Keratinocyte (primary cell): ENCODE measurements around the gene AFAP1L2. TPM values are rescaled to one million over a fixed set of nuclear protein-coding genes. Genes with fewer than 3 reads are reported as not detected.
A peak's percentile ranks its signal among the peaks of the same experiment; 100 is the strongest.

Source experiments
- DNase-seq: peaks from one replicate; pipeline ENCODE4 v3.0.0-alpha.2; 2011; ENCODE audit warnings: low read depth, missing footprints, low spot score
- FAIRE-seq: peaks from 2 replicates; lab custom pipeline; 2011; peaks lifted over from hg19 to GRCh38; lab: Jason Lieb, UNC
- H2AFZ ChIP-seq: 2 replicates; pipeline ENCODE4 v1.6.0; 2012; ENCODE audit warnings: low read length, control low read depth, inconsistent platforms; ENCODE audit not compliant: control insufficient read depth
- H3K27ac ChIP-seq: 2 replicates; pipeline ENCODE4 v1.5.1; 2011; ENCODE audit warnings: low read length; ENCODE audit not compliant: control insufficient read depth, insufficient read depth
- H3K27me3 ChIP-seq: 3 replicates; pipeline ENCODE4 v1.6.0; 2011; ENCODE audit warnings: low read length; ENCODE audit not compliant: control insufficient read depth, insufficient read depth; ENCODE audit errors: extremely low read depth
- H3K36me3 ChIP-seq, 2 experiments: 2 replicates in 1 of 2; 3 replicates in 1 of 2; pipeline ENCODE4 v1.5.1; 2011; ENCODE audit warnings: low read length in 2 of 2, mild to moderate bottlenecking in 1 of 2; ENCODE audit not compliant: control insufficient read depth in 2 of 2, insufficient read depth in 2 of 2; ENCODE audit errors: extremely low read depth in 1 of 2
- H3K4me1 ChIP-seq: 3 replicates; pipeline ENCODE4 v1.5.1; 2011; ENCODE audit warnings: low read length; ENCODE audit not compliant: control insufficient read depth, insufficient read depth; ENCODE audit errors: extremely low read depth
- H3K4me2 ChIP-seq: 3 replicates; pipeline ENCODE4 v1.6.0; 2011; ENCODE audit warnings: low read depth, low read length; ENCODE audit not compliant: control insufficient read depth, insufficient read depth; ENCODE audit errors: extremely low read depth
- H3K4me3 ChIP-seq, 3 experiments: fragments of 200-600 bp in 1 of 3; sonication (generic) in 1 of 3; 2 replicates in 2 of 3; 3 replicates in 1 of 3; pipeline ENCODE4 v1.5.1; 2011 to 2016; ENCODE audit warnings: low read length in 3 of 3, mild to moderate bottlenecking in 3 of 3, control low read depth in 2 of 3, inconsistent platforms in 1 of 3, low read depth in 1 of 3, mixed read lengths in 1 of 3, mixed run types in 1 of 3, moderate library complexity in 1 of 3; ENCODE audit not compliant: control insufficient read depth in 2 of 3, insufficient read depth in 2 of 3; ENCODE audit errors: extremely low read depth in 1 of 3
- H3K79me2 ChIP-seq: 2 replicates; pipeline ENCODE4 v1.6.0; 2012; ENCODE audit warnings: low read length; ENCODE audit not compliant: control insufficient read depth, insufficient read depth
- H3K9ac ChIP-seq: 3 replicates; pipeline ENCODE4 v1.6.0; 2011; ENCODE audit warnings: low read length; ENCODE audit not compliant: control insufficient read depth, insufficient read depth; ENCODE audit errors: extremely low read depth
- H3K9me1 ChIP-seq: 3 replicates; pipeline ENCODE4 v1.6.0; 2011; ENCODE audit warnings: low read length; ENCODE audit not compliant: control insufficient read depth, insufficient read depth; ENCODE audit errors: extremely low read depth
- H3K9me3 ChIP-seq: 2 replicates; pipeline ENCODE4 v1.5.1; 2012; ENCODE audit warnings: low read depth, low read length; ENCODE audit not compliant: control insufficient read depth
- H4K20me1 ChIP-seq: 3 replicates; pipeline ENCODE4 v1.6.0; 2011; ENCODE audit warnings: low read length; ENCODE audit not compliant: control insufficient read depth, insufficient read depth; ENCODE audit errors: extremely low read depth
- CTCF ChIP-seq, 3 experiments: IDR thresholded peaks in 1 of 3; conservative IDR thresholded peaks in 1 of 3; optimal IDR thresholded peaks in 1 of 3; 2 replicates in 2 of 3; 3 replicates in 1 of 3; pipeline versions ENCODE3 to v1.5.1; 2011; ENCODE audit warnings: low read length in 3 of 3, mild to moderate bottlenecking in 3 of 3, moderate library complexity in 2 of 3, control low read depth in 1 of 3, inconsistent platforms in 1 of 3; ENCODE audit not compliant: insufficient read depth in 2 of 3; ENCODE audit errors: extremely low read depth in 1 of 3
- EZH2 ChIP-seq: IDR thresholded peaks from one replicate; pipeline ENCODE4 v1.6.1; 2012; ENCODE audit warnings: inconsistent platforms, mild to moderate bottlenecking, low read length, moderate library complexity
- dilution Hi-C: fragments of 300-500 bp; cut with MboI; formaldehyde crosslinking; loops from one replicate; pipeline ENCODE4 v1.7.0; 2020; ENCODE audit warnings: low sequenced_read_pairs; ENCODE audit not compliant: extremely low pct_ligation_motif_present
- polyA plus RNA-seq, 5 experiments: library from polyadenylated mRNA; depleted of rRNA in 3 of 5; stranded (reverse) in 3 of 5; stranded (forward) in 1 of 5; unstranded in 1 of 5; fragments of >200 nt; gene quantifications; 1 replicate in 1 of 5; 2 replicates in 3 of 5; 3 replicates in 1 of 5; pipeline versions ENCODE4 v1.2.1 to v1.2.3, GENCODE V29; 2011 to 2012; ENCODE audit warnings: missing spikeins in 2 of 5, low read depth in 1 of 5, low replicate concordance in 1 of 5

AFAP1L2 gene
- polyA plus RNA-seq, 1 donor (not counting 4 experiments of a cell fraction or from before 2014, with no cell fraction given) = 40.4 TPM

DNA sequence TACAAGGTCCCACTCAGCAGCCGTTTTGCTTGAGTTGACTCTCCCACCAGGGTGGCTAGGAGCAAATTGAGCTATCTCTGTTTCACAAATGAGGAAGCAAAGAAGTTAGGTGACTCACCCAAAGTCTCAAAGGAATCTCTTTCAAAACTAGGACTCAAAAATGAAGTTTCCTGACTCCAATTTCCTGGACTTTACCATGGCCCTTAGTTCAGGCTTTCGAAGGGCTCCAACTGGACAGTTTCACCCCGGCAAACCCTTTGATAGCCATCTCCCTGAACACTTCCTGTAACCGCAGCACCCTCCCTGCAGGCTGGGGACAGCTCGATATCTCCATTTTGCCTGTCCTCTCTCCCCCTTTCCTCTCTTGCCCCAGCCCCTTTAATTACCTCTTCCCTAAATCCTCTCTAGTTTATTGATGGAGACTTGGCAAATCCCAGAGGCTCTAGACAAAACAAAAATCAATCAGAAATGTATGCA lies 4.7 kb upstream of the AFAP1L2 start:
- Histone ChIP-seq H3K79me2 (peaks cover 3% of the 10 kb centered on the region), H3K4me3 (no peak overlapping the region), H3K36me3 (no peaks in the 10 kb centered on the region), H3K9me1 (no peaks in the 10 kb centered on the region), H3K4me2 (peak overlapping the region; percentile 4), H3K27ac (no peak overlapping the region), H3K27me3 (no peaks in the 10 kb centered on the region), H2AFZ (no peak overlapping the region), H4K20me1 (no peaks in the 10 kb centered on the region), H3K4me1 (peaks cover 37% of the 10 kb centered on the region), H3K9me3 (no peaks in the 10 kb centered on the region), H3K9ac (no peak overlapping the region)
- TF ChIP-seq CTCF (optimal IDR thresholded peaks at IDR 0.05 in 1 of 3, IDR thresholded peaks at IDR 0.05 in 1 of 3, conservative IDR thresholded peaks at IDR 0.05 in 1 of 3; ENCODE audit: extremely low read depth in 1 of 3, insufficient read depth in 2 of 3, low read length in 3 of 3) = no peak
- TF ChIP-seq EZH2 = no peak
- peak; percentile 81 for FAIRE-seq
- DNase-seq = no peak
- dilution Hi-C loops = no loop called here

- DNase-seq = no peak
- Histone ChIP-seq H3K9ac (no peak overlapping the region), H3K27me3 (no peaks in the 10 kb centered on the region), H3K9me3 (no peaks in the 10 kb centered on the region), H3K4me2 (peak overlapping the region; percentile 18), H2AFZ (peak overlapping the region; percentile 43), H3K36me3 (no peaks in the 10 kb centered on the region), H3K79me2 (peaks cover 7% of the 10 kb centered on the region), H4K20me1 (no peaks in the 10 kb centered on the region), H3K27ac (no peak overlapping the region), H3K4me3 (no peak overlapping the region), H3K9me1 (no peaks in the 10 kb centered on the region), H3K4me1 (peaks cover 33% of the 10 kb centered on the region)
- peak; percentile 23 for FAIRE-seq
- dilution Hi-C loops = no loop called here
- no peak for TF ChIP-seq CTCF (optimal IDR thresholded peaks at IDR 0.05 in 1 of 3, IDR thresholded peaks at IDR 0.05 in 1 of 3, conservative IDR thresholded peaks at IDR 0.05 in 1 of 3; ENCODE audit: extremely low read depth in 1 of 3, insufficient read depth in 2 of 3, low read length in 3 of 3)
- TF ChIP-seq EZH2 = no peak
Measured at GRCh38 chr10:114408112-114408967, 4.0 kb upstream of the AFAP1L2 start.
